OCI-LY7 (cell line): ENCODE measurements around the gene YTHDF2. TPM values are rescaled to one million over a fixed set of nuclear protein-coding genes. Genes with fewer than 3 reads are reported as not detected.

ENCODE experiments used
- BruUV-seq: library from RNA; stranded (reverse); fragments of 400-500 nt; replicated peaks from 2 replicates; lab custom pipeline; 2021; lab: Mats Ljungman, UMichigan
- CTCF ChIA-PET: fragments of 300-600 bp; sonication (Branson Sonifier 250); formaldehyde crosslinking; loops from one replicate; lab custom pipeline; 2022; ENCODE audit warnings: antibody characterized with exemption; ENCODE audit not compliant: unreplicated experiment; lab: Charles Lee
- POLR2A ChIA-PET: fragments of 300-600 bp; sonication (Branson Sonifier 250); formaldehyde crosslinking; loops from one replicate; lab custom pipeline; 2022; ENCODE audit warnings: antibody characterized with exemption; lab: Charles Lee
- DNase-seq: peaks from one replicate; pipeline ENCODE4 v3.0.0-alpha.2; 2015; ENCODE audit warnings: low spot score
- H2AFZ ChIP-seq: fragments of 200-600 bp; sonication (generic), shearing (Covaris generic); 2 replicates; pipeline ENCODE4 v1.6.1; 2014; ENCODE audit warnings: mild to moderate bottlenecking, antibody characterized with exemption, low read length, moderate library complexity
- H3K27ac ChIP-seq: fragments of 200-600 bp; sonication (generic); 2 replicates; pipeline ENCODE4 v1.5.1; 2014; ENCODE audit warnings: mixed run types, low read depth, mild to moderate bottlenecking, moderate library complexity, low read length, inconsistent platforms; ENCODE audit not compliant: poor library complexity, severe bottlenecking
- H3K36me3 ChIP-seq: fragments of 200-600 bp; sonication (generic); 2 replicates; pipeline ENCODE4 v1.6.1; 2014; ENCODE audit warnings: mild to moderate bottlenecking, antibody characterized with exemption, low read length, moderate library complexity, mixed read lengths; ENCODE audit not compliant: insufficient read depth
- H3K4me1 ChIP-seq: fragments of 200-600 bp; sonication (generic); 2 replicates; pipeline ENCODE4 v1.5.1; 2014; ENCODE audit warnings: mild to moderate bottlenecking, low read length; ENCODE audit not compliant: insufficient read depth, poor library complexity, severe bottlenecking
- H3K4me2 ChIP-seq: fragments of 200-600 bp; sonication (generic); 2 replicates; pipeline ENCODE4 v1.6.1; 2014; ENCODE audit warnings: mild to moderate bottlenecking, low read length
- H3K4me3 ChIP-seq: fragments of 200-600 bp; sonication (generic); 2 replicates; pipeline ENCODE4 v1.5.1; 2014; ENCODE audit warnings: mild to moderate bottlenecking, low read depth, low read length; ENCODE audit not compliant: poor library complexity, severe bottlenecking
- H3K79me2 ChIP-seq: fragments of 200-600 bp; sonication (generic); 2 replicates; pipeline ENCODE4 v1.6.1; 2016; ENCODE audit warnings: low read depth, mild to moderate bottlenecking, low read length, moderate library complexity, mixed read lengths; ENCODE audit not compliant: insufficient read depth
- H3K9me2 ChIP-seq: fragments of 200-600 bp; sonication (generic); 2 replicates; pipeline ENCODE4 v1.6.1; 2016; ENCODE audit warnings: mild to moderate bottlenecking, low read length, mixed read lengths; ENCODE audit not compliant: insufficient read depth
- H3K9me3 ChIP-seq: fragments of 200-600 bp; sonication (generic); 2 replicates; pipeline ENCODE4 v1.6.1; 2014; ENCODE audit warnings: mild to moderate bottlenecking, mixed run types, low read length, mixed read lengths
- H4K20me1 ChIP-seq: fragments of 200-600 bp; sonication (generic); 2 replicates; pipeline ENCODE4 v1.6.1; 2014; ENCODE audit warnings: mild to moderate bottlenecking, antibody characterized with exemption, low read length, moderate library complexity, mixed read lengths; ENCODE audit not compliant: insufficient read depth
- EZH2phosphoT487 ChIP-seq: fragments of 200-600 bp; sonication (generic); IDR thresholded peaks from 2 replicates; pipeline ENCODE4 v1.6.1; 2018; ENCODE audit warnings: low read depth, borderline replicate concordance, mild to moderate bottlenecking, mixed run types, antibody characterized with exemption, low read length, moderate library complexity, mixed read lengths
- intact Hi-C: fragments of 100-400 bp; cut with micrococcal nuclease; formaldehyde crosslinking; loops from one replicate; pipeline ENCODE4 v1.10.0; 2022; ENCODE audit not compliant: unreplicated experiment
- total RNA-seq, 2 experiments: library from RNA; depleted of rRNA in 1 of 2; stranded (reverse); fragments of >200 nt in 1 of 2; shearing (Covaris generic) in 1 of 2; gene quantifications; 2 replicates each; pipeline ENCODE4 v1.2.3, GENCODE V29; 2014 to 2022
- TF ChIP-seq, protein P1 (sequence below): fragments of 200-600 bp; sonication (generic); conservative IDR thresholded peaks from 2 replicates; pipeline ENCODE4 v1.5.1; 2014; ENCODE audit warnings: mild to moderate bottlenecking, antibody characterized with exemption, low read length, moderate library complexity, mixed read lengths

Gene YTHDF2
- total RNA-seq, 2 experiments from 2014 or later = 57.9 to 83.6 TPM

DNA sequence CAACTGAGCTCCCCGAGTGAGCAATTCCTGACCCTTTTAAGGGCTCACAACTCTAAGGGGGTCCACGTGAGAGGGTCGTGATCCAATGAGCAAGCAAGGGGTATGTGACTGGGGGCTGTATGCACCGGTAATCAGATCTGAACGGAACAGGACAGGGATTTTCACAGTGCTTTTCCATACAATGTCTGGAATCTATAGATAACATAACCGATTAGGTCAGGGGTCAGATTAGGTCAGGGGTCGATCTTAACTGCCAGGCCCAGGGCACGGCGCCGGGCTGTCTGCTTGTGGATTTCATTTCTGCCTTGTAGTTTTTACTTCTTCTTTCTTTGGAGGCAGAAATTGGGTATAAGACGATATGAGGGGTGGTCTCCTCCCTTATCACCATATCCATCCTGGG, 44.6 kb downstream of the YTHDF2 start:
- Histone ChIP-seq H3K9me3 (no peaks in the 10 kb centered on the region), H3K9me2 (no peaks in the 10 kb centered on the region), H3K27ac (no peak overlapping the region), H3K4me3 (no peak overlapping the region), H3K36me3 (no peaks in the 10 kb centered on the region), H3K79me2 (no peaks in the 10 kb centered on the region), H4K20me1 (no peaks in the 10 kb centered on the region), H3K4me2 (no peak overlapping the region), H2AFZ (no peak overlapping the region), H3K4me1 (peaks cover 5% of the 10 kb centered on the region)
- ChIA-PET CTCF (no interaction called here), POLR2A (no interaction called here)
- DNase-seq = no peak
- intact Hi-C loops = loop anchor here (10.0 kb wide), 1 partner anchor 423 kb away; no protein-coding TSS in a partner anchor
- BruUV-seq = no TSS peak
- TF ChIP-seq, protein P1, sequence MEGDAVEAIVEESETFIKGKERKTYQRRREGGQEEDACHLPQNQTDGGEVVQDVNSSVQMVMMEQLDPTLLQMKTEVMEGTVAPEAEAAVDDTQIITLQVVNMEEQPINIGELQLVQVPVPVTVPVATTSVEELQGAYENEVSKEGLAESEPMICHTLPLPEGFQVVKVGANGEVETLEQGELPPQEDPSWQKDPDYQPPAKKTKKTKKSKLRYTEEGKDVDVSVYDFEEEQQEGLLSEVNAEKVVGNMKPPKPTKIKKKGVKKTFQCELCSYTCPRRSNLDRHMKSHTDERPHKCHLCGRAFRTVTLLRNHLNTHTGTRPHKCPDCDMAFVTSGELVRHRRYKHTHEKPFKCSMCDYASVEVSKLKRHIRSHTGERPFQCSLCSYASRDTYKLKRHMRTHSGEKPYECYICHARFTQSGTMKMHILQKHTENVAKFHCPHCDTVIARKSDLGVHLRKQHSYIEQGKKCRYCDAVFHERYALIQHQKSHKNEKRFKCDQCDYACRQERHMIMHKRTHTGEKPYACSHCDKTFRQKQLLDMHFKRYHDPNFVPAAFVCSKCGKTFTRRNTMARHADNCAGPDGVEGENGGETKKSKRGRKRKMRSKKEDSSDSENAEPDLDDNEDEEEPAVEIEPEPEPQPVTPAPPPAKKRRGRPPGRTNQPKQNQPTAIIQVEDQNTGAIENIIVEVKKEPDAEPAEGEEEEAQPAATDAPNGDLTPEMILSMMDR = no peak
- TF ChIP-seq EZH2phosphoT487 = no peak

DNA sequence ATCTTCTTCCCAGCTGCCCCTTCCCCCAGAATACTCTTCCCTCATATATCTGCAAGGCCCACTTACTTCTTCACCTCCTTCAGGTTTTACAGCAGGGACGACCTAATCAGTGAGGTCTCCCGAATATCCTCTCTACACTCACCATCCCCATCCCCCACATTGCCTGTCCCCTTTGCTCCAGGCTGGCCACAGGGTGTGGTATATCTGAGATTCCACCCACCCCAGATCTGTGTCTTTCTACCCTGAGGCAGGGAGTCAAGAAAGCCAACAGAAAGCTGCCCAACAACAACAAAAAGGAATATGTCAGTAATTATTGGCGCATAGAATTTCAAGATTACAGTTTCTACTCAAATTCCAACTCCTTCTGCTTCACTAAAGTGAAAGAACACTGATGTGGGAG, 45.3 kb downstream of the YTHDF2 start:
- ChIA-PET POLR2A (interaction anchor here (0.7 to 1.6 kb wide), 2 partner anchors 9 to 714 kb away, joined by 3 to 4 read pairs; no protein-coding TSS in a partner anchor), CTCF (no interaction called here)
- intact Hi-C loops = loop anchor here (10.0 kb wide), 1 partner anchor 423 kb away; no protein-coding TSS in a partner anchor
- Histone ChIP-seq H3K9me3 (no peaks in the 10 kb centered on the region), H3K36me3 (no peaks in the 10 kb centered on the region), H3K79me2 (no peaks in the 10 kb centered on the region), H3K27ac (no peak overlapping the region), H3K9me2 (no peaks in the 10 kb centered on the region), H4K20me1 (no peaks in the 10 kb centered on the region), H3K4me3 (no peak overlapping the region), H2AFZ (no peak overlapping the region), H3K4me1 (peaks cover 5% of the 10 kb centered on the region), H3K4me2 (no peak overlapping the region)
- TF ChIP-seq, protein P1 = no peak
- TF ChIP-seq EZH2phosphoT487 = no peak
- no peak for DNase-seq
- no TSS peak for BruUV-seq

DNA sequence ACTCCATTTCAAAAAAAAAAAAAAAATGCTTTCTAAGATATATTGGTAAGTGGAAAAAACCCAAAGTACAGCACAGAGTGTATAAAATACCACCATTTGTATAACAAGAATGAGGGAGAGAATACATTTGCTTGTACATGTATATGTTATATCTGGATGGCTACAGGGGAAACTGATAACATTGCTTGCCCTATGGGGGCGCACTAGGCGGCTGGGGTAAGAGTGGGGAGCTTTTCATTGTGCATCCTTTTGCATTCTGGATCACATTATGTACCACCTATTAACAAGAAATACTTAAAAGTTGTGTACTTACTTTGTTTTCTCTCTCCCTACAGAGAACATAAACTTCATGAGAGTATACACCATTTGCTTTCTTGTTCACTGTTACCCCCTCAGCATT, 46.6 kb downstream of the YTHDF2 start:
- Histone ChIP-seq H2AFZ (no peak overlapping the region), H3K9me3 (no peaks in the 10 kb centered on the region), H3K4me3 (no peak overlapping the region), H3K79me2 (no peaks in the 10 kb centered on the region), H3K4me1 (peaks cover 5% of the 10 kb centered on the region), H3K9me2 (no peaks in the 10 kb centered on the region), H3K36me3 (no peaks in the 10 kb centered on the region), H4K20me1 (no peaks in the 10 kb centered on the region), H3K4me2 (no peak overlapping the region), H3K27ac (no peak overlapping the region)
- intact Hi-C loops = loop anchor here (10.0 kb wide), 1 partner anchor 421 kb away; no protein-coding TSS in a partner anchor
- ChIA-PET POLR2A (interaction anchor here (0.6 to 1.6 kb wide), 3 partner anchors 10 to 94 kb away, joined by 3 to 4 read pairs (median 4); no protein-coding TSS in a partner anchor), CTCF (interaction anchor here (1.1 kb wide), 1 partner anchor 94 kb away, joined by 3 read pairs; no protein-coding TSS in a partner anchor)
- TF ChIP-seq, protein P1 = peak; percentile 70
- no peak for TF ChIP-seq EZH2phosphoT487
- DNase-seq = no peak
- no TSS peak for BruUV-seq
